ENCODE measurements around the gene EPHA2. TPM values are rescaled to one million over a fixed set of nuclear protein-coding genes. Genes with fewer than 3 reads are reported as not detected.

The EPHA2 gene
- total RNA-seq, 2 donors from 2014 or later, result 0.07 to 0.16 TPM

DNA sequence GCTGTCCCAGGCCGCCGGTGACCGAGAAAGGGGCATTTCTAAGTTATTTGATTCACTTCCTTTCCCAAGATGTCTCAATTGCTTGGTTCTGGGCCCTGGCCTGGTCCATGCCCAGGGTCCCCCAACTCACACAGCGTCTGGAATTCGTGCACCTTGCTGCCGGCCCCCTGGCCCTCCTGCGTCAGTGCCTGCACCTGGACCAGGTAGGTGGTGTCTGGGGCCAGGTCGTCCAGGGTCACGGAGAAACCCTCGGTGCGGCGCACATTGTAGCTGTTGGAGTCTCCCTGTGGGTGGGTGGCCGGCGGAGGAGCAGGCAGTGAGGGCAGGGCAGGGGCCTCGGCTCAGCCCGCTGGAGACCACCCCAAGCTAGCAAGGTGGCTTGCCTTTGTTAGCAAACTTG, 21.0 kb downstream of the EPHA2 start:
- Mint-ChIP-seq H3K36me3 (no peaks in the 10 kb centered on the region), H3K9me3 (no peaks in the 10 kb centered on the region), H3K27ac (no peak overlapping the region)
- no peak for DNase-seq (ENCODE audit: low spot score in 2 of 2)
- ATAC-seq, result no peak

DNA sequence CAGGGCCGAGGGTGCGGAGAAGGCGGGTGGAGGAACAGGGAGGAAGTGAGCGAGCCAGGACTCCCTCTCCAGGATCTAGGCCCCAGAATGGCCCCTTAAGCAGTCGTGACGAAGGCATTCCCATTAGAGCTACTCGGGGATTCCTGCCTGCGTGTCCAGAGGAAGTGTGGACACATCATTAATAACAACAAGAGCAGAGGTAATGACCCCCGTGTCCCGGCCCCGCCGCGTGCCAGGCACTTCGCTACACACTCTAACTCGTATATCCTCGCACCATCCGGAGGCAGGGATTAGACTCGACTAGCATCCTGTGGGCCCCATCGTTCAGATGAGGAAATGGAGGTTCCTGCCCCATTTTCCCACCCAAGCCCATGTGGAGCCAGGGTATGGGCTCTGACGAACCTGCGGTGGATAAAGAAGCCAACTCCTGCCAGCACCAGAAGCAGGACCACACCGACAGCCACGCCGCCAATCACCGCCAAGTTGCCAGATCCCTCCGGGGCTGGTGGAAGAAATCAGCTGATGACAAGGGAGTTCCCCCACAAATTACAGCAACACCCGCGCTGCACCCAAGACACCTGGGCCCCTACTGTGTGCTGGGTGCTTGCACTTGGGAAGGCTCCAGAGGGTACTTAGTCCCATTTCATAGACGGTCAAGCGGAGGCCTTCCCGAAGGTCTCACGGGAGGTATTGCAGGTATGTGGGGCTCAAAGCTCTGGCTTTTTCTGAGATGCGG, 21.6 kb downstream of the EPHA2 start:
- Mint-ChIP-seq H3K36me3 (no peaks in the 10 kb centered on the region), H3K27ac (no peak overlapping the region), H3K9me3 (no peaks in the 10 kb centered on the region)
- DNase-seq (ENCODE audit: low spot score in 2 of 2) (no peak), ATAC-seq (no peak)

DNA sequence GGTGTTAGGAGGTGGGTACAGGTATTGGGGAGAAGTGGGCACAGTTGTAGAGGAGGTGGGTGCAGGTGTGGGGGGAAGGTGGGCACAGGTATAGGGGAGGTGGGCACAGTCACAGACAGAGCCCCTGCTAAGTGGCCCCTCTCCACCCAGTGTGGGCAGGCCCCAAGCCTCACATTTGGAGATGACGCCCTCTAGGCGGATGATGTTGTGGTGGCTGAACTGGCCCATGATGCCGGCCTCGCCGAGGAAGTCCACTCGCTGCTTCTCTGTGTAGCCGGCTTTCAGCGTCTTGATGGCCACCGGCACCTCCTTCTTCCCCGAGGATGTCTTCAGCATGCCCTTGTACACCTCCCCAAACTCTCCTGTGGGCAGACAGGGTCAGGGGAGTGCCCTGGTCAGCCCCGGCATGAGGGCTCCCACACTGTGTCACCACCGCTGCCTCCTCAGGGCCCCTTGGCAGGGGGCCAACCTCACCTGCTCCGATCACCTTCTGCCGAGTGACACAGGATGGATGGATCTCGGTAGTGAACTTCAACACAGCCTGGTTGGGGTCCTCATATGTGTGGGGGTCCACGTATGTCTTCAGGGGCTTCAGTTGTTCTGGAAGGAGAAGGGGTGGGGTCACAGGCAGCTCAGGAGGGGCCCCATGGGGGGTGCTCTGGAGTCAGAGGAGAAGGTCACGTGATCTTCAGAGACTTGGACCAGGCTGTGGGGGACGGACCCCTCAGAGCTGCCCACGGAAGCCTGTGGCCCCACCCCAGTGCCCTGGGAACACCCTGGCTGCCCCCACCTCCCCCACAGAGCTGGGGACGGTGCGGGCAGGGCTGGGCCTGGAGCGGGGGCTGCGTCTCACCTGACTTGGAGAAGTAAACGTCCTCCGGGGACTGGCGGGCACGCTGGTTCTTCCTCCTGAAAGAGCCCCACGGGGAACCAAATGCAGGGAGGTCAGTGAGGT, 22.6 kb downstream of the EPHA2 start:
- Mint-ChIP-seq H3K9me3 (no peaks in the 10 kb centered on the region), H3K36me3 (no peaks in the 10 kb centered on the region), H3K27ac (no peak overlapping the region)
- ATAC-seq, result no peak
- DNase-seq (ENCODE audit: low spot score in 2 of 2), result no peak

DNA sequence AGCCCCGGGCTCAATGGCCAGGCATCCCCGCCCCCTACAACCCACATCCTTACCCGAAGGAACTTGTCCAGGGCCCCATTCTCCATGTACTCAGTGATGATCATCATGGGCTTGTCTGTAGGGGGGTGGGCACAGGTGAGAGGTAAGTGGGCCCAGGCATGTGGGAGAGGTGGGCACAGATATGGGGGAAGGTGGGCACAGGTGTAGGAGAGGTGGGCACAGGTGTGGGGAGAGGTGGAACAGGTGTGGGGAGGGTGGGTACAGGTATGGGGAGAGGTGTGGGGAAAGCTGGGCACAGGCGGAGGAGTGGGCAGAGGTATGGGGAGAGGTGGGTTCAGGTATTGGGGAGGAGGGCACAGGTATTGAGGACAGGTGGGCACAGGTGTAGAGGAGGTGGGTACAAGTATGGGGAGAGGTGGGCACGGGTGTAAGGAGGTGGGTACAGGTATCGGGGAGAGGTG, 23.5 kb downstream of the EPHA2 start:
- no peak overlapping the region for H3K27ac Mint-ChIP-seq
- no peaks in the 10 kb centered on the region for H3K9me3 Mint-ChIP-seq
- ATAC-seq (no peak), DNase-seq (ENCODE audit: low spot score in 2 of 2) (no peak)
- H3K36me3 Mint-ChIP-seq, result no peaks in the 10 kb centered on the region

- Mint-ChIP-seq H3K27ac (no peak overlapping the region), H3K36me3 (no peaks in the 10 kb centered on the region), H3K9me3 (no peaks in the 10 kb centered on the region)
- DNase-seq (ENCODE audit: low spot score in 2 of 2), result no peak
- ATAC-seq, result no peak
These were observed 24.1 kb downstream of the EPHA2 start for GRCh38 chr1:16131636-16132324.

- H3K9me3 Mint-ChIP-seq, result no peaks in the 10 kb centered on the region
These were observed 25.0 kb downstream of the EPHA2 start for GRCh38 chr1:16130827-16131226.

GRCh38 chr1:16129921-16130543, 25.8 kb downstream of the EPHA2 start:
- no peaks in the 10 kb centered on the region for H3K36me3 Mint-ChIP-seq
- ATAC-seq (no peak), DNase-seq (ENCODE audit: low spot score in 2 of 2) (no peak)
- H3K9me3 Mint-ChIP-seq, result no peaks in the 10 kb centered on the region
- no peak overlapping the region for H3K27ac Mint-ChIP-seq

More at GRCh38 chr1:16130827-16131226, 25.0 kb downstream of the EPHA2 start:
- no peak overlapping the region for H3K27ac Mint-ChIP-seq
- ATAC-seq (no peak), DNase-seq (ENCODE audit: low spot score in 2 of 2) (no peak)
- no peaks in the 10 kb centered on the region for H3K36me3 Mint-ChIP-seq

DNA sequence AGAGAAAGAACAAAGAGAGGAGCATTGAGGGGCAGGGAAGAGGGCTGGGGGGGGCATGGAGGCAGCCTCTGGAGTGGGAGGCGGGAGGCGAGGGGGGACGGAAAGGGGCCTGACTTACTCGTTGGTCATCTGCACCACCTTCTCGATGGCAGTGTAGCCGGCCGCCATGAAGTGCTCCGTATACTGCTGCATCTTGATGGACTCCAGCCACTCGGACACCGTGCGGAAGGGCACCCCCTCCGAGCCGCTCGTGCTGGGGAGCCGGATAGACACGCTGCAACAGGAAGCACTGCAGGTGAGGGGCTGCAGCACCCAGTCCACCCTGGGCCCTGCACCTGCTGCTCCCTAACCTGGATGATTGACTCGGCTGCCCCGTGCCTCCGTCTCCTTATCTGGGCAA, 26.6 kb downstream of the EPHA2 start:
- no peak for ATAC-seq
- H3K27ac Mint-ChIP-seq, result no peak overlapping the region
- H3K9me3 Mint-ChIP-seq, result no peaks in the 10 kb centered on the region
- no peak for DNase-seq (ENCODE audit: low spot score in 2 of 2)
- H3K36me3 Mint-ChIP-seq, result no peaks in the 10 kb centered on the region

- Mint-ChIP-seq H3K27ac (no peak overlapping the region), H3K36me3 (no peaks in the 10 kb centered on the region), H3K9me3 (no peaks in the 10 kb centered on the region)
- no peak for ATAC-seq
- DNase-seq (ENCODE audit: low spot score in 2 of 2), result no peak
These were observed 27.5 kb downstream of the EPHA2 start for GRCh38 chr1:16128338-16128741.

DNA sequence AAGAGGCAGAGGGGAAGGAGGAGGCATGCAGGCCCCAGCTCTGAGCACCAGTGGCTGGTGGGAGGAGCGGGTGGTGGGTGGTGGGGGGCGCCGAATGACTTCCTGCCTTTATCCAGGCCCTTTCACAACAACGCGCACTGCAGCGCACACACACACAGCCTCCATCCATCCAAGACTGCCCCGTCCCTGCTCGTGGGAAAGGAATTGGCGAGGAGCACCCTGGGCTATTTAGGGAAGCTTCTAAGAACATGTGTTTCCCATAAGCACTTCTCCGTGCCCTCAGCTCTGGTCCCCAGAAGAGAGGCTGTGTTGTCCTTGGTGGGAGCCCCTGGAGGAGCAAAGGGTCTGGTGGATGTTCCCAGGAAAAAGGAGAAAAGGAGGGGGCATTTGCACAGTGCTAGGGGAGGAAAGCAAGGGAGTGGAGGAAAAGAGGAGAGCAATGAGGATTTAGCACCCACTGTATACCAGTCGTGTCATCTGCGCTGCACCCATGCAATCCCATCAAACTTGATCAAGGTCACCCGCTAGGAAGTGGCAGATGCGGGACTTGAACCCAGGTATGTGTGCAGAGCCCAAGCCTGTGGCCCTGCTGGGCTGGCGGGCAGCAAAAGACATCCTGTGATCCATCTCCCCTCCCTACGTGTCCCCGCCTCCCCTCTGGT, 28.1 kb downstream of the EPHA2 start:
- ATAC-seq (no peak), DNase-seq (ENCODE audit: low spot score in 2 of 2) (no peak)
- Mint-ChIP-seq H3K9me3 (no peaks in the 10 kb centered on the region), H3K36me3 (no peaks in the 10 kb centered on the region), H3K27ac (no peak overlapping the region)

- Mint-ChIP-seq H3K27ac (no peak overlapping the region), H3K36me3 (no peaks in the 10 kb centered on the region), H3K9me3 (no peaks in the 10 kb centered on the region)
- no peak for DNase-seq (ENCODE audit: low spot score in 2 of 2)
- ATAC-seq, result no peak
These were observed 28.9 kb downstream of the EPHA2 start for GRCh38 chr1:16126743-16127515.

GRCh38 chr1:16126160-16126559, 29.7 kb downstream of the EPHA2 start:
- ATAC-seq, result no peak
- no peak for DNase-seq (ENCODE audit: low spot score in 2 of 2)
- Mint-ChIP-seq H3K9me3 (no peaks in the 10 kb centered on the region), H3K36me3 (no peaks in the 10 kb centered on the region), H3K27ac (no peak overlapping the region)

DNA sequence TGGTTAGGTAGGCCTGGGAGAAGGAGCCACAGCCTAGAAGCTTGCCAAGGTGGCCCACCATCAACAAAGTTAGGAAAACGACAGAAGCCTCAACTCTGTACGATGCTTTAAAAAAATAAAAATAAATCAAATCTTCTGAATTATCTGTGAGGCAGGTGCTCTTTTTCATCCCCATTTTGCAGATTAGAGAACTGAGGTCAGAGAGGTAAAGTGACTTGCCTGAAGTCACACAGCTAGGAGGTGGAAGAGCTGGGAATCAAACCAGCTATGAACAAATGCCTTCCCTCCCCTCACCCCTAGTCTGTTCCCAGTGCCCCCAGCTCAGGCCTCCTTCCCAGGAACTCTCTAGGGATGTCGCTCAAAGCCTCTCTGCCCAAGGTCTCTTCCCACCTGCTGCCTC, 30.4 kb downstream of the EPHA2 start:
- DNase-seq (ENCODE audit: low spot score in 2 of 2), result no peak
- ATAC-seq, result no peak
- no peak overlapping the region for H3K27ac Mint-ChIP-seq
- no peaks in the 10 kb centered on the region for H3K36me3 Mint-ChIP-seq
- H3K9me3 Mint-ChIP-seq, result no peaks in the 10 kb centered on the region

GRCh38 chr1:16125088-16125470, 30.8 kb downstream of the EPHA2 start:
- no peaks in the 10 kb centered on the region for H3K9me3 Mint-ChIP-seq
- DNase-seq (ENCODE audit: low spot score in 2 of 2) (no peak), ATAC-seq (no peak)
- H3K36me3 Mint-ChIP-seq, result no peaks in the 10 kb centered on the region
- H3K27ac Mint-ChIP-seq, result no peak overlapping the region

- H3K9me3 Mint-ChIP-seq, result no peaks in the 10 kb centered on the region
- ATAC-seq, result no peak
- H3K27ac Mint-ChIP-seq, result peak overlapping the region in 1 of 2 donors; percentile 45
- DNase-seq (ENCODE audit: low spot score in 2 of 2), result no peak
- H3K36me3 Mint-ChIP-seq, result no peaks in the 10 kb centered on the region
These were observed 31.3 kb downstream of the EPHA2 start for GRCh38 chr1:16124377-16125087.

Data from activated naive CD4-positive, alpha-beta T cell treated with anti-CD3 and anti-CD28 coated beads, Interleukin-2, amount 50 U/mL, for 72 hours (primary cell).